Keratinocyte (primary cell): Measurements from ENCODE around the gene SLC38A3. TPM values are rescaled to one million over a fixed set of nuclear protein-coding genes. Genes with fewer than 3 reads are reported as not detected.
"Not testable (repeated sequence)": the region's sequence is repeated elsewhere in the genome, so short reads cannot be mapped to it uniquely, and the experiment has no call there.

Source experiments
- DNase-seq: peaks from one replicate; pipeline ENCODE4 v3.0.0-alpha.2; 2011; ENCODE audit warnings: low read depth, missing footprints, low spot score
- FAIRE-seq: peaks from 2 replicates; lab custom pipeline; 2011; peaks lifted over from hg19 to GRCh38; lab: Jason Lieb, UNC
- H2AFZ ChIP-seq: 2 replicates; pipeline ENCODE4 v1.6.0; 2012; ENCODE audit warnings: low read length, control low read depth, inconsistent platforms; ENCODE audit not compliant: control insufficient read depth
- H3K27ac ChIP-seq: 2 replicates; pipeline ENCODE4 v1.5.1; 2011; ENCODE audit warnings: low read length; ENCODE audit not compliant: control insufficient read depth, insufficient read depth
- H3K27me3 ChIP-seq: 3 replicates; pipeline ENCODE4 v1.6.0; 2011; ENCODE audit warnings: low read length; ENCODE audit not compliant: control insufficient read depth, insufficient read depth; ENCODE audit errors: extremely low read depth
- H3K36me3 ChIP-seq, 2 experiments: 2 replicates in 1 of 2; 3 replicates in 1 of 2; pipeline ENCODE4 v1.5.1; 2011; ENCODE audit warnings: low read length in 2 of 2, mild to moderate bottlenecking in 1 of 2; ENCODE audit not compliant: control insufficient read depth in 2 of 2, insufficient read depth in 2 of 2; ENCODE audit errors: extremely low read depth in 1 of 2
- H3K4me1 ChIP-seq: 3 replicates; pipeline ENCODE4 v1.5.1; 2011; ENCODE audit warnings: low read length; ENCODE audit not compliant: control insufficient read depth, insufficient read depth; ENCODE audit errors: extremely low read depth
- H3K4me2 ChIP-seq: 3 replicates; pipeline ENCODE4 v1.6.0; 2011; ENCODE audit warnings: low read depth, low read length; ENCODE audit not compliant: control insufficient read depth, insufficient read depth; ENCODE audit errors: extremely low read depth
- H3K4me3 ChIP-seq, 3 experiments: fragments of 200-600 bp in 1 of 3; sonication (generic) in 1 of 3; 2 replicates in 2 of 3; 3 replicates in 1 of 3; pipeline ENCODE4 v1.5.1; 2011 to 2016; ENCODE audit warnings: low read length in 3 of 3, mild to moderate bottlenecking in 3 of 3, control low read depth in 2 of 3, inconsistent platforms in 1 of 3, low read depth in 1 of 3, mixed read lengths in 1 of 3, mixed run types in 1 of 3, moderate library complexity in 1 of 3; ENCODE audit not compliant: control insufficient read depth in 2 of 3, insufficient read depth in 2 of 3; ENCODE audit errors: extremely low read depth in 1 of 3
- H3K79me2 ChIP-seq: 2 replicates; pipeline ENCODE4 v1.6.0; 2012; ENCODE audit warnings: low read length; ENCODE audit not compliant: control insufficient read depth, insufficient read depth
- H3K9ac ChIP-seq: 3 replicates; pipeline ENCODE4 v1.6.0; 2011; ENCODE audit warnings: low read length; ENCODE audit not compliant: control insufficient read depth, insufficient read depth; ENCODE audit errors: extremely low read depth
- H3K9me1 ChIP-seq: 3 replicates; pipeline ENCODE4 v1.6.0; 2011; ENCODE audit warnings: low read length; ENCODE audit not compliant: control insufficient read depth, insufficient read depth; ENCODE audit errors: extremely low read depth
- H3K9me3 ChIP-seq: 2 replicates; pipeline ENCODE4 v1.5.1; 2012; ENCODE audit warnings: low read depth, low read length; ENCODE audit not compliant: control insufficient read depth
- H4K20me1 ChIP-seq: 3 replicates; pipeline ENCODE4 v1.6.0; 2011; ENCODE audit warnings: low read length; ENCODE audit not compliant: control insufficient read depth, insufficient read depth; ENCODE audit errors: extremely low read depth
- CTCF ChIP-seq, 3 experiments: IDR thresholded peaks in 1 of 3; conservative IDR thresholded peaks in 1 of 3; optimal IDR thresholded peaks in 1 of 3; 2 replicates in 2 of 3; 3 replicates in 1 of 3; pipeline versions ENCODE3 to v1.5.1; 2011; ENCODE audit warnings: low read length in 3 of 3, mild to moderate bottlenecking in 3 of 3, moderate library complexity in 2 of 3, control low read depth in 1 of 3, inconsistent platforms in 1 of 3; ENCODE audit not compliant: insufficient read depth in 2 of 3; ENCODE audit errors: extremely low read depth in 1 of 3
- EZH2 ChIP-seq: IDR thresholded peaks from one replicate; pipeline ENCODE4 v1.6.1; 2012; ENCODE audit warnings: inconsistent platforms, mild to moderate bottlenecking, low read length, moderate library complexity
- dilution Hi-C: fragments of 300-500 bp; cut with MboI; formaldehyde crosslinking; loops from one replicate; pipeline ENCODE4 v1.7.0; 2020; ENCODE audit warnings: low sequenced_read_pairs; ENCODE audit not compliant: extremely low pct_ligation_motif_present
- polyA plus RNA-seq, 5 experiments: library from polyadenylated mRNA; depleted of rRNA in 3 of 5; stranded (reverse) in 3 of 5; stranded (forward) in 1 of 5; unstranded in 1 of 5; fragments of >200 nt; gene quantifications; 1 replicate in 1 of 5; 2 replicates in 3 of 5; 3 replicates in 1 of 5; pipeline versions ENCODE4 v1.2.1 to v1.2.3, GENCODE V29; 2011 to 2012; ENCODE audit warnings: missing spikeins in 2 of 5, low read depth in 1 of 5, low replicate concordance in 1 of 5

SLC38A3 gene
- polyA plus RNA-seq, 1 donor (not counting 4 experiments of a cell fraction or from before 2014, with no cell fraction given): not detected

- Histone ChIP-seq H2AFZ (no peak overlapping the region), H3K4me3 (no peak overlapping the region), H4K20me1 (peaks cover 18% of the 10 kb centered on the region), H3K4me1 (peaks cover 71% of the 10 kb centered on the region), H3K9ac (peak overlapping the region; percentile 22), H3K27ac (peak overlapping the region; percentile 62), H3K9me1 (peaks cover 3% of the 10 kb centered on the region), H3K36me3 (peaks cover 20 to 28% of the 10 kb centered on the region in 2 experiments), H3K27me3 (no peaks in the 10 kb centered on the region), H3K79me2 (peaks cover 85% of the 10 kb centered on the region), H3K9me3 (no peaks in the 10 kb centered on the region), H3K4me2 (no peak overlapping the region)
- TF ChIP-seq CTCF (optimal IDR thresholded peaks at IDR 0.05 in 1 of 3, IDR thresholded peaks at IDR 0.05 in 1 of 3, conservative IDR thresholded peaks at IDR 0.05 in 1 of 3; ENCODE audit: extremely low read depth in 1 of 3, insufficient read depth in 2 of 3, low read length in 3 of 3) (no peak), EZH2 (no peak)
- DNase-seq (no peak), FAIRE-seq (no peak)
- dilution Hi-C loops: no loop called here
Observed at GRCh38 chr3:50243543-50243895, 38.4 kb downstream of the SLC38A3 start.

DNA sequence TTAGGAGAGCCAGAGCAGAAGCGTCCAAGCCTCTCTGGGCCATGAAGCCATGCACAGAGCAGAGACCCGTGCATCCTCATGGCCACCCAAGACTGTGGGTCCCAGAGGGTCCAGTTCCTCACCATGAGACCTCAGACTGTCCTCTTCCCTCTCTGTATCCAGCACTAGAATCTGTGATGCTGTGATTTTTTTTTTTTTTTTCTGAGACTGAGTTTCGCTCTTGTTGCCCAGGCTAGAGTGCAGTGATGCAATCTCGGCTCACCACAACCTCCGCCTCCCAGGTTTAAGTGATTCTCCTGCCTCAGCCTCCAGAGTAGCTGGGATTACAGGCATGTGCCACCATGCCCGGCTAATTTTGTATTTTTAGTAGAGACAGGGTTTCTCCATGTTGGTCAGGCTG is 39.7 kb downstream of the SLC38A3 start:
- H3K27ac ChIP-seq: peak overlapping the region; percentile 86
- H3K79me2 ChIP-seq: peaks cover 85% of the 10 kb centered on the region
- FAIRE-seq, H3K4me3 ChIP-seq, H3K9me1 ChIP-seq, H3K4me2 ChIP-seq, DNase-seq, H3K9me3 ChIP-seq, H3K27me3 ChIP-seq, dilution Hi-C loops, H2AFZ ChIP-seq: not testable (repeated sequence)
- H3K4me1 ChIP-seq: peaks cover 71% of the 10 kb centered on the region
- peaks cover 17% of the 10 kb centered on the region for H4K20me1 ChIP-seq
- peaks cover 16 to 19% of the 10 kb centered on the region in 2 experiments for H3K36me3 ChIP-seq
- H3K9ac ChIP-seq: peak overlapping the region; percentile 3

- H3K4me1 ChIP-seq: peaks cover 71% of the 10 kb centered on the region
- TF ChIP-seq CTCF (optimal IDR thresholded peaks at IDR 0.05 in 1 of 3, IDR thresholded peaks at IDR 0.05 in 1 of 3, conservative IDR thresholded peaks at IDR 0.05 in 1 of 3; ENCODE audit: extremely low read depth in 1 of 3, insufficient read depth in 2 of 3, low read length in 3 of 3): no peak
- no peak for TF ChIP-seq EZH2
- peaks cover 3% of the 10 kb centered on the region for H3K9me1 ChIP-seq
- H3K36me3 ChIP-seq: peaks cover 12 to 23% of the 10 kb centered on the region in 2 experiments
- peak overlapping the region; percentile 76 for H3K9ac ChIP-seq
- no peaks in the 10 kb centered on the region for H3K27me3 ChIP-seq
- peak overlapping the region; percentile 85 for H3K4me2 ChIP-seq
- FAIRE-seq: no peak
- H3K79me2 ChIP-seq: peaks cover 85% of the 10 kb centered on the region
- peak overlapping the region; percentile 86 for H3K27ac ChIP-seq
- peaks cover 17% of the 10 kb centered on the region for H4K20me1 ChIP-seq
- dilution Hi-C loops: no loop called here
- H3K9me3 ChIP-seq: no peaks in the 10 kb centered on the region
- DNase-seq: no peak
- H3K4me3 ChIP-seq: peak overlapping the region in 1 of 3 experiments; percentile 61
- no peak overlapping the region for H2AFZ ChIP-seq
Observed at GRCh38 chr3:50245251-50245745, 40.2 kb downstream of the SLC38A3 start.
